Mesothelial cell of epicardium (in vitro differentiated cells): Measurements from ENCODE around the gene GLOD4. TPM values are rescaled to one million over a fixed set of nuclear protein-coding genes. Genes with fewer than 3 reads are reported as not detected.
"Not testable (repeated sequence)": the region's sequence is repeated elsewhere in the genome, so short reads cannot be mapped to it uniquely, and the experiment has no call there.

Experiments used
- DNase-seq, 2 experiments: peaks; one replicate each; pipeline ENCODE4 v3.0.0; 2021; ENCODE audit warnings: low spot score in 2 of 2; ENCODE audit not compliant: unreplicated experiment in 2 of 2
- H3K27ac Mint-ChIP-seq: 2 replicates; pipeline ENCODE4 v1.8.0; 2021; ENCODE audit warnings: mixed read lengths
- H3K27me3 Mint-ChIP-seq: 2 replicates; pipeline ENCODE4 v1.8.0; 2021; ENCODE audit warnings: low read depth, mixed read lengths
- H3K36me3 Mint-ChIP-seq: 2 replicates; pipeline ENCODE4 v1.8.0; 2021; ENCODE audit warnings: mixed read lengths
- H3K4me1 Mint-ChIP-seq: 2 replicates; pipeline ENCODE4 v1.8.0; 2021; ENCODE audit warnings: mixed read lengths
- H3K4me3 Mint-ChIP-seq: 2 replicates; pipeline ENCODE4 v1.8.0; 2021; ENCODE audit warnings: mild to moderate bottlenecking, moderate library complexity, mixed read lengths
- H3K9me3 Mint-ChIP-seq: 2 replicates; pipeline ENCODE4 v1.8.0; 2021; ENCODE audit warnings: mixed read lengths
- total RNA-seq: library from RNA; stranded (reverse); gene quantifications from 3 replicates; pipeline ENCODE4 v1.2.1, GENCODE V29; 2021
- TF ChIP-seq, protein P1 (sequence below): fragments of 200-600 bp; sonication (generic); IDR thresholded peaks from one replicate; pipeline ENCODE4 v1.5.0; 2021; ENCODE audit warnings: antibody characterized with exemption; ENCODE audit not compliant: unreplicated experiment

The GLOD4 gene
- total RNA-seq, 1 donor from 2014 or later, result 72.1 TPM

DNA sequence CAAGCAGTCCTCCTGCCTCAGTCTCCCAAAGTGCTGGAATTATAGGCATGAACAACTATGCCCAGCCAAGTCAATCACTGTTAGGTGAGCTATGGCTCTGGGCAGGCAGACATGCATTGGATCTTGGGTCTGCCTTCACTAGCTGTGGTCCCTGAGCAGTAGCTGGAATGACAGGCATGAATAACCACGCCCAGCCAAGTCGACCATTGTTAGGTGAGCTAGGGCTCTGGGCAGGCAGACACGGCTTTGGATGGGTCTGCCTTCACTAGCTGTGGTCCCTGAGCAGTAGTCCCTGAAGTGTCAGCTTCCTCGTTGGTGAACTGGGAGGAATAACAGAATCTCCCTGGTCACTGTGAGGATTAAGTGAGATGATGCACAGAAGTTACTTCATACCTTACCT is 6.5 kb upstream of the GLOD4 start:
- H3K27me3 Mint-ChIP-seq, result no peaks in the 10 kb centered on the region
- H3K27ac Mint-ChIP-seq, result no peak overlapping the region
- peaks cover 20% of the 10 kb centered on the region for H3K4me1 Mint-ChIP-seq
- H3K9me3 Mint-ChIP-seq, result no peaks in the 10 kb centered on the region
- H3K4me3 Mint-ChIP-seq, result no peak overlapping the region
- DNase-seq, result no peak
- peaks cover 6% of the 10 kb centered on the region for H3K36me3 Mint-ChIP-seq
- TF ChIP-seq, protein P1, sequence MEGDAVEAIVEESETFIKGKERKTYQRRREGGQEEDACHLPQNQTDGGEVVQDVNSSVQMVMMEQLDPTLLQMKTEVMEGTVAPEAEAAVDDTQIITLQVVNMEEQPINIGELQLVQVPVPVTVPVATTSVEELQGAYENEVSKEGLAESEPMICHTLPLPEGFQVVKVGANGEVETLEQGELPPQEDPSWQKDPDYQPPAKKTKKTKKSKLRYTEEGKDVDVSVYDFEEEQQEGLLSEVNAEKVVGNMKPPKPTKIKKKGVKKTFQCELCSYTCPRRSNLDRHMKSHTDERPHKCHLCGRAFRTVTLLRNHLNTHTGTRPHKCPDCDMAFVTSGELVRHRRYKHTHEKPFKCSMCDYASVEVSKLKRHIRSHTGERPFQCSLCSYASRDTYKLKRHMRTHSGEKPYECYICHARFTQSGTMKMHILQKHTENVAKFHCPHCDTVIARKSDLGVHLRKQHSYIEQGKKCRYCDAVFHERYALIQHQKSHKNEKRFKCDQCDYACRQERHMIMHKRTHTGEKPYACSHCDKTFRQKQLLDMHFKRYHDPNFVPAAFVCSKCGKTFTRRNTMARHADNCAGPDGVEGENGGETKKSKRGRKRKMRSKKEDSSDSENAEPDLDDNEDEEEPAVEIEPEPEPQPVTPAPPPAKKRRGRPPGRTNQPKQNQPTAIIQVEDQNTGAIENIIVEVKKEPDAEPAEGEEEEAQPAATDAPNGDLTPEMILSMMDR, result no peak

DNA sequence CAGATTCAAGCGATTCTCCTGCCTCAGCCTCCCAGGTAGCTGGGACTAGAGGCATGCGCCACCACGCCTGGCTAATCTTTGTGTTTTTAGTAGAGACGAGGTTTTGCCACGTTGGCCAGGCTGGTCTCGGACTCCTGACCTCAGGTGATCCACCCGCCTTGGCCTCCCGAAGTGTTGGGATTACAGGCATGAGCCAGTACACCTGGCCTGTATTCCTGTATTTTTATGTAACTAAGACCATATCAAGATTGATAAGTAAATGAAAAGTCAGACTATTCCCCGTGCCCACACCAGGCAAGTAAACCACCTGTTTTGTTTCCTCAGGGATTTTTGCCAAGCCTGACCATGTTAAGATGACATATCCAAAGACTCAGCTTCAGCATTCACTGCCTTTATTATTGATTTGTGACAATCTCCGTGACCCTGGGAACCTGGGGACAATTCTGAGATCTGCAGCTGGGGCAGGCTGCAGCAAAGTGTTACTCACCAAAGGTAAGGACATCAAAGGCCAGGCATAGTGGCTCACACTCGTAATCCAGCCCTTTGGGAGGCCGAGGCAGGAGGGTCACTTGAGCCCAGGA is 5.7 kb upstream of the GLOD4 start:
- no peaks in the 10 kb centered on the region for H3K9me3 Mint-ChIP-seq
- TF ChIP-seq, protein P1, result no peak
- peaks cover 27% of the 10 kb centered on the region for H3K4me1 Mint-ChIP-seq
- DNase-seq, result no peak
- H3K4me3 Mint-ChIP-seq, result no peak overlapping the region
- no peak overlapping the region for H3K27ac Mint-ChIP-seq
- H3K27me3 Mint-ChIP-seq, result no peaks in the 10 kb centered on the region
- peaks cover 6% of the 10 kb centered on the region for H3K36me3 Mint-ChIP-seq

DNA sequence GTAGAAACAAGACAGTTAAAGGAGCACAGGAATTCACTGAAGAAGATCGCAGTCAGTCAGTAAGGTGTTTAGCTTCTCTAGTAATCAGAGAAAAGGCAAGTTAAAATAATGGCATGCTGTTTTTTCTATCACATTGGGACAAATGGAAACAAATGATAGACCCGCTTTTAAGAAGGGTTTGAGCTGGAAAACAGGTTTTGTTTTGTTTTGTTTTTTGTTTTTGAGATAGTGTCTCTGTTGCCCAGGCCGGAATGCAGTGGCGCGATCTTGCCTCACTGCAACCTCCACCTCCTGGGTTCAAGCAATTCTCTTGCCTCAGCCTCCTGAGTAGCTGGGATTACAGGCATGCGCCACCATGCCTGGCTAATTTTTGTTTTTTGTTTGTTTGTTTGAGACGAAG is 3.8 kb upstream of the GLOD4 start:
- H3K4me3 Mint-ChIP-seq, H3K27me3 Mint-ChIP-seq, H3K27ac Mint-ChIP-seq, H3K36me3 Mint-ChIP-seq, H3K9me3 Mint-ChIP-seq, DNase-seq: not testable (repeated sequence)
- peaks cover 36% of the 10 kb centered on the region for H3K4me1 Mint-ChIP-seq

DNA sequence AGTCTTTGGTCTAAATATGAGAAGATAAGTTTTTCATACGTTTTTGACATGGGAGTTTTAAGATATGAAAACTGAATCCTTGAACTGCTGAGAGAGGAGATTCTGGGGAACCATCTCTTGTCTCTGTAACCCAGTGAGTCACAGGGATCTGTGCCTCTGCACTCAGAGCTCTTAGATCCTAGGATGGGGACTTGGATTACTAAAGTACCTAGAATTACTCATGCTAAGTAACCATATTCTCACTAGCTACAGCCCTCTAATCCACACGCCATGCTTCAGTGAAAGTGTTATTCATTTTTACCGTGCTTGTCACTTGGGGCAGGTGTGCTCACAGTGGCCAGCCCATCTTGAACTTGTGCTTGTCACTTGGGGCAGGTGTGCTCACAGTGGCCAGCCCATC is 2.1 kb upstream of the GLOD4 start:
- Mint-ChIP-seq H3K27me3 (no peaks in the 10 kb centered on the region), H3K36me3 (peaks cover 5% of the 10 kb centered on the region), H3K4me1 (peaks cover 25% of the 10 kb centered on the region), H3K9me3 (no peaks in the 10 kb centered on the region), H3K27ac (peak overlapping the region; percentile 56), H3K4me3 (peak overlapping the region; percentile 99)
- no peak for DNase-seq
- TF ChIP-seq, protein P1, result no peak

DNA sequence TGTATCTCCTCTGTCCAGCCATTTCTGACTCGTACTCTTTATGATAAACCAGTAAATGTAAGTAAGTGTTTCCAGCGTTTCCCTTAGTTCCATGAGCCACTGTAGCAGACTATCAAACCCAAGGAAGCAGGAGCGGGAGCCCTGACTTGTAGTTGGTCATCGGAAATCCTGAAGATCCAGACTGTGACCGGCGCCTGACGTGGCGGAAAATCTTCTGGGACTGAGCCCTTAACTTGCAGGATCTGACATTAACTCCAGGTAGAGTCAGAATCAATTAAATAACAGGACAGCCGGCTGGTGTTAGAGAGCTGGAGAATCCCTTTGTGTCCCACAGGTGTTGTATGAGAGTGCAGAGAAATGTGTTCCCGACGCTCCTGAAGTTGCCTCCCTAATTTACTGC is 4.0 kb downstream of the GLOD4 start:
- TF ChIP-seq, protein P1, result no peak
- Mint-ChIP-seq H3K4me3 (no peak overlapping the region), H3K36me3 (peaks cover 27% of the 10 kb centered on the region), H3K27ac (no peak overlapping the region), H3K4me1 (peaks cover 15% of the 10 kb centered on the region), H3K9me3 (no peaks in the 10 kb centered on the region), H3K27me3 (no peaks in the 10 kb centered on the region)
- DNase-seq, result no peak

DNA sequence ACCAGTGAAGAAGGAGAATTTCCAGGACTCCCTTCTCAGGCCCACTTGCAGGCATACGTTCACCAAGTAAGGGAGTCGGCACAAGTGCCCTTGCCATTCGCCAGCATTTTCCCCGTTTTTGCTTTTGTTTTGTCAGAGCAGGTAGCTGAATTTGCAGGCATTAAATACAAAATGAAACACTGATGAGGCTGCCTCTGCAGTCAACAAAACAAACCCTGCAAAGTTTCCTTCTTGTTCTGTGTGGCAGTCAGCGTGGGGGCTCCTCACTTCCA is 7.8 kb downstream of the GLOD4 start:
- Mint-ChIP-seq H3K4me1 (no peaks in the 10 kb centered on the region), H3K27ac (no peak overlapping the region), H3K4me3 (no peak overlapping the region), H3K36me3 (peaks cover 47% of the 10 kb centered on the region), H3K27me3 (no peaks in the 10 kb centered on the region), H3K9me3 (no peaks in the 10 kb centered on the region)
- DNase-seq, result no peak
- TF ChIP-seq, protein P1, result no peak
